ENCODE data around the gene MC2R.
"Not testable (repeated sequence)": the region's sequence is repeated elsewhere in the genome, so short reads cannot be mapped to it uniquely, and the experiment has no call there.

MC2R gene

GRCh38 chr18:13890761-13891361 lies 24.5 kb downstream of the MC2R start:
- DNase-seq = no peak

GRCh38 chr18:13889671-13890070 lies 25.7 kb downstream of the MC2R start:
- DNase-seq = no peak

- no peak for DNase-seq
Measured at GRCh38 chr18:13888191-13888716, 27.1 kb downstream of the MC2R start.

- no peak for DNase-seq
Measured at GRCh38 chr18:13885009-13885408, 30.3 kb downstream of the MC2R start.

- DNase-seq = no peak
Measured at GRCh38 chr18:13879937-13880336, 35.4 kb downstream of the MC2R start.

GRCh38 chr18:13879492-13879891 lies 35.8 kb downstream of the MC2R start:
- DNase-seq = no peak

GRCh38 chr18:13878857-13879256 lies 36.5 kb downstream of the MC2R start:
- no peak for DNase-seq

- DNase-seq = no peak
Measured at GRCh38 chr18:13877157-13877556, 38.2 kb downstream of the MC2R start.

GRCh38 chr18:13874558-13874957 lies 40.8 kb downstream of the MC2R start:
- no peak for DNase-seq

GRCh38 chr18:13872932-13873331 lies 42.4 kb downstream of the MC2R start:
- no peak for DNase-seq

GRCh38 chr18:13872373-13872772 lies 43.0 kb downstream of the MC2R start:
- no peak for DNase-seq

GRCh38 chr18:13871701-13872100 lies 43.6 kb downstream of the MC2R start:
- DNase-seq = no peak

GRCh38 chr18:13868501-13869271 lies 46.6 kb downstream of the MC2R start:
- no peak for DNase-seq

- not testable (repeated sequence) for DNase-seq
Measured at GRCh38 chr18:13862898-13863297, 52.4 kb downstream of the MC2R start.

GRCh38 chr18:13849791-13850190 lies 65.5 kb downstream of the MC2R start:
- DNase-seq = no peak

GRCh38 chr18:13836559-13836958 lies 78.8 kb downstream of the MC2R start:
- no peak for DNase-seq

GRCh38 chr18:13835202-13835601 lies 80.1 kb downstream of the MC2R start:
- DNase-seq = no peak

- no peak for DNase-seq
Measured at GRCh38 chr18:13834496-13835015, 80.8 kb downstream of the MC2R start.

All from CD4-positive, alpha-beta T cell treated with Interferon gamma for 1 hour (primary cell).